Heart left ventricle (tissue), 13 donors: ENCODE results near the gene CALHM1.

Experiments used
- POLR2A ChIP-seq, 2 donors: fragments of 450-650 bp; IDR thresholded peaks; one replicate each; pipeline ENCODE4 v1.6.1; 2017; ENCODE audit warnings: antibody characterized with exemption in 2 of 2, mild to moderate bottlenecking in 2 of 2, moderate library complexity in 2 of 2
- TF ChIP-seq, protein P1 (sequence below), 12 donors: fragments of 200-600 bp; sonication (generic) in 4 of 12; IDR thresholded peaks; one replicate each; pipeline versions ENCODE4 v1.5.0 to v1.8.0; 2018 to 2022; ENCODE audit warnings: antibody characterized with exemption in 12 of 12, mild to moderate bottlenecking in 5 of 12
- donor health status: ischemic (EF 13 %, LVEDD 7.1; RV severe dilation, severe dysfunction).
- donor health status: DM: no; HTN: yes; CAD: no.
- donor health status: DM: no; HTN: no; CAD: no.
- donor health status: ischemic (EF 25% LVEDD 6.9; RV normal size, moderate dysfunction).
- donor health status: ischemic (EF 25% LVEDD 5.7; RV mildly dilated, moderate dysfunction).
- donor health status: ischemic (EF 35%, LVEDD 5.7; RV mildly dilated, moderate dysfunction).
- donor health status: nonischemic (EF 11% LVEDD 7.7; RV severe dilation, severe dysfunction).
- donor health status: DM: yes; HTN: yes; CAD: no.
- donor health status: PGD.
- donor health status: ischemic (EF 29% LVEDD 5.4; RV normal size, mild dysfunction).
- donor health status: nonischemic (EF 23%, LVEDD 6.1; RV moderate dilation, normal function).

DNA sequence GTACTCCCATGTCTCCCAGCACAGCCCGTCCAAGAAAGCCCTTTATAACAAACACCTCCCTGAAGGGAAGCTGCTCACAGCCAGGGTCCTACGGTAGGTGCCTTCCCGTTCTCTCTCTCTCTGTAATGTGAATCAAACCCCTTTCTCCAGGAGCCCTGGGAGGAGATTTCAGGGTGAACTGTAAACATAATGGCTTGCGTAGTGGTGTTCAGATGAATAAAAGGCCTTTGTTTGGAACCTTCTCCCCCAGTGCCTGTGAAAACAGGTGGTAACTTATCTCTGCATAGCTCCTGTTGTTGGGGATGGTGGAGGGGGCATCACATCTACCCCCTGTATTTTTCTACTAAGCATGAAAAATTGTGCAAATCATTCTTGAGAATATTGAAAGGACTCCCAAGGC, 18.9 kb downstream of the CALHM1 start:
- TF ChIP-seq, protein P1, sequence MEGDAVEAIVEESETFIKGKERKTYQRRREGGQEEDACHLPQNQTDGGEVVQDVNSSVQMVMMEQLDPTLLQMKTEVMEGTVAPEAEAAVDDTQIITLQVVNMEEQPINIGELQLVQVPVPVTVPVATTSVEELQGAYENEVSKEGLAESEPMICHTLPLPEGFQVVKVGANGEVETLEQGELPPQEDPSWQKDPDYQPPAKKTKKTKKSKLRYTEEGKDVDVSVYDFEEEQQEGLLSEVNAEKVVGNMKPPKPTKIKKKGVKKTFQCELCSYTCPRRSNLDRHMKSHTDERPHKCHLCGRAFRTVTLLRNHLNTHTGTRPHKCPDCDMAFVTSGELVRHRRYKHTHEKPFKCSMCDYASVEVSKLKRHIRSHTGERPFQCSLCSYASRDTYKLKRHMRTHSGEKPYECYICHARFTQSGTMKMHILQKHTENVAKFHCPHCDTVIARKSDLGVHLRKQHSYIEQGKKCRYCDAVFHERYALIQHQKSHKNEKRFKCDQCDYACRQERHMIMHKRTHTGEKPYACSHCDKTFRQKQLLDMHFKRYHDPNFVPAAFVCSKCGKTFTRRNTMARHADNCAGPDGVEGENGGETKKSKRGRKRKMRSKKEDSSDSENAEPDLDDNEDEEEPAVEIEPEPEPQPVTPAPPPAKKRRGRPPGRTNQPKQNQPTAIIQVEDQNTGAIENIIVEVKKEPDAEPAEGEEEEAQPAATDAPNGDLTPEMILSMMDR (IDR thresholded peaks at IDR 0.05) = no peak
- TF ChIP-seq POLR2A (IDR thresholded peaks at IDR 0.05) = no peak
